H1 (cell line): ENCODE results near the gene NET1. TPM values are rescaled to one million over a fixed set of nuclear protein-coding genes. Genes with fewer than 3 reads are reported as not detected.

Experiments
- E2F6 ChIP-seq: IDR thresholded peaks from 2 replicates; pipeline ENCODE4 v1.6.1; 2012; ENCODE audit warnings: inconsistent platforms
- polyA plus RNA-seq, 7 experiments: library from polyadenylated mRNA; depleted of rRNA in 3 of 7; stranded (reverse) in 5 of 7; unstranded in 2 of 7; fragments of >200 nt in 5 of 7; fragments of 200-250 nt in 2 of 7; gene quantifications; 1 replicate in 5 of 7; 2 replicates in 1 of 7; 4 replicates in 1 of 7; pipeline versions ENCODE4 v1.2.1 to v1.2.3, GENCODE V29; 2011 to 2013; ENCODE audit warnings: missing spikeins in 2 of 7, mixed read lengths in 2 of 7
- total RNA-seq: library from RNA; stranded (reverse); fragmentation: NEBNext Ultra II Directional; extraction: Animal tissue kit (Norgen Biotek cat#: 25700); gene quantifications from 2 replicates; pipeline ENCODE4 v1.2.1, GENCODE V29; 2021

The NET1 gene
- total and polyA plus RNA-seq, 2 of the 8 experiments (the other 6 are each of a cell fraction or from before 2014, with no cell fraction given), result 21.5 to 117 TPM

- TF ChIP-seq E2F6, result no peak
These were observed 72.9 kb downstream of the NET1 start (continued) for GRCh38 chr10:5485290-5485689.
